HG02623 (cell line): ENCODE data around the gene KRT75.
"Not testable (repeated sequence)": the region's sequence is repeated elsewhere in the genome, so short reads cannot be mapped to it uniquely, and the experiment has no call there.

ENCODE experiments used
- ATAC-seq: cut with Tn5 transposase; IDR thresholded peaks from one replicate; pipeline ENCODE4 v1.9.1; 2021; ENCODE audit warnings: moderate library complexity; ENCODE audit not compliant: unreplicated experiment

The KRT75 gene

GRCh38 chr12:52434081-52434733 lies at the start of gene KRT75:
KRT75 (minus strand) TSS chr12:52434371; CDS start chr12:52434304, 67 bp downstream.
- ATAC-seq: no peak

GRCh38 chr12:52480073-52480472 lies 45.9 kb upstream of the KRT75 start:
- no peak for ATAC-seq

- ATAC-seq: no peak
Observed at GRCh38 chr12:52477651-52478050, 43.5 kb upstream of the KRT75 start.

- ATAC-seq: no peak
Observed at GRCh38 chr12:52474212-52474611, 40.0 kb upstream of the KRT75 start.

GRCh38 chr12:52473768-52474167 lies 39.6 kb upstream of the KRT75 start, which contains the start of gene KRT6C:
KRT6C (minus strand) TSS chr12:52473805; CDS start chr12:52473737, 68 bp downstream.
- ATAC-seq: no peak

- no peak for ATAC-seq
Observed at GRCh38 chr12:52469853-52470252, 35.7 kb upstream of the KRT75 start.

GRCh38 chr12:52464897-52465296 lies 30.7 kb upstream of the KRT75 start:
- no peak for ATAC-seq

GRCh38 chr12:52461693-52462092 lies 27.5 kb upstream of the KRT75 start:
- ATAC-seq: no peak

GRCh38 chr12:52458861-52459260 lies 24.7 kb upstream of the KRT75 start:
- ATAC-seq: no peak

- ATAC-seq: no peak
Observed at GRCh38 chr12:52455821-52456220, 21.6 kb upstream of the KRT75 start.

- no peak for ATAC-seq
Observed at GRCh38 chr12:52454411-52455201, 20.4 kb upstream of the KRT75 start.

GRCh38 chr12:52452101-52452500 lies 17.9 kb upstream of the KRT75 start, which contains the start of gene KRT6B:
KRT6B (minus strand) TSS chr12:52452146; CDS start chr12:52452078, 68 bp downstream.
- no peak for ATAC-seq

- ATAC-seq: no peak
Observed at GRCh38 chr12:52448228-52448627, 14.1 kb upstream of the KRT75 start.

GRCh38 chr12:52447196-52447595 lies 13.0 kb upstream of the KRT75 start:
- not testable (repeated sequence) for ATAC-seq

GRCh38 chr12:52446367-52447045 lies 12.3 kb upstream of the KRT75 start:
- ATAC-seq: no peak

GRCh38 chr12:52445876-52446275 lies 11.7 kb upstream of the KRT75 start:
- no peak for ATAC-seq

GRCh38 chr12:52444647-52445595 lies 10.8 kb upstream of the KRT75 start:
- ATAC-seq: no peak

- no peak for ATAC-seq
Observed at GRCh38 chr12:52443966-52444365, 9.8 kb upstream of the KRT75 start.

- ATAC-seq: no peak
Observed at GRCh38 chr12:52442600-52443061, 8.5 kb upstream of the KRT75 start.

- ATAC-seq: no peak
Observed at GRCh38 chr12:52441320-52441911, 7.2 kb upstream of the KRT75 start.
